Erythroblast (primary cell): ENCODE measurements around the gene SIAE.

Experiments used
- GATA1 ChIP-seq: IDR thresholded peaks from 2 replicates; pipeline ENCODE4 v1.6.1; 2011; ENCODE audit warnings: low read depth, mild to moderate bottlenecking, control low read depth, low read length, moderate library complexity
- POLR2A ChIP-seq: IDR thresholded peaks from 2 replicates; pipeline ENCODE4 v1.6.1; 2011; ENCODE audit warnings: mild to moderate bottlenecking, low read length

- TF ChIP-seq POLR2A = no peak
- no peak for TF ChIP-seq GATA1
Observed at GRCh38 chr11:124608147-124608546, 65.4 kb downstream of the SIAE start.
